GM23338 (cell line): ENCODE data around the gene AOC2. TPM values are rescaled to one million over a fixed set of nuclear protein-coding genes. Genes with fewer than 3 reads are reported as not detected.

Source experiments
- ATAC-seq: fragments of 200-7000 bp; cut with Tn5 transposase; 3 replicates; pipeline ENCODE4 v1.9.1; 2020
- DNase-seq: peaks from one replicate; pipeline ENCODE4 v3.0.0-alpha.2; 2015; ENCODE audit warnings: low spot score
- H2AFZ ChIP-seq: fragments of 200-600 bp; sonication (generic); 2 replicates; pipeline ENCODE4 v1.8.0; 2016; ENCODE audit warnings: antibody characterized with exemption, mild to moderate bottlenecking, moderate library complexity
- H3F3A ChIP-seq: fragments of 200-600 bp; sonication (generic); replicated peaks from 2 replicates; pipeline ENCODE4 v1.8.0; 2017; ENCODE audit warnings: antibody characterized with exemption, mixed run types, low read depth
- H3K27ac ChIP-seq: fragments of 200-600 bp; sonication (generic); 2 replicates; pipeline ENCODE4 v1.6.1; 2016; ENCODE audit warnings: low read depth
- H3K27me3 ChIP-seq: fragments of 200-600 bp; sonication (generic); 2 replicates; pipeline ENCODE4 v1.8.0; 2016; ENCODE audit warnings: mild to moderate bottlenecking, mixed run types, moderate library complexity; ENCODE audit not compliant: insufficient read depth
- H3K36me3 ChIP-seq: fragments of 200-600 bp; sonication (generic); 2 replicates; pipeline ENCODE4 v1.8.0; 2016; ENCODE audit warnings: mild to moderate bottlenecking; ENCODE audit not compliant: insufficient read depth
- H3K4me1 ChIP-seq: fragments of 200-600 bp; sonication (generic); 2 replicates; pipeline ENCODE4 v1.8.0; 2016; ENCODE audit warnings: mild to moderate bottlenecking, moderate library complexity; ENCODE audit not compliant: insufficient read depth
- H3K4me2 ChIP-seq: fragments of 200-600 bp; sonication (generic); 2 replicates; pipeline ENCODE4 v1.7.1; 2017; ENCODE audit warnings: mixed run types
- H3K4me3 ChIP-seq: fragments of 200-600 bp; sonication (generic); 2 replicates; pipeline ENCODE4 v1.6.1; 2016; ENCODE audit warnings: mixed run types
- H3K79me2 ChIP-seq: fragments of 200-600 bp; sonication (generic); replicated peaks from 2 replicates; pipeline ENCODE4 v1.8.0; 2017; ENCODE audit warnings: mild to moderate bottlenecking; ENCODE audit not compliant: insufficient read depth
- H3K9me2 ChIP-seq: fragments of 200-600 bp; sonication (generic); 2 replicates; pipeline ENCODE4 v1.8.0; 2017; ENCODE audit not compliant: insufficient read depth
- H4K20me1 ChIP-seq: fragments of 200-600 bp; sonication (generic); replicated peaks from 2 replicates; pipeline ENCODE4 v1.8.0; 2017; ENCODE audit warnings: mild to moderate bottlenecking; ENCODE audit not compliant: insufficient read depth
- H3K27ac Mint-ChIP-seq: 2 replicates; pipeline ENCODE4 v1.8.0; 2020; ENCODE audit warnings: inconsistent platforms, mild to moderate bottlenecking, moderate library complexity, mixed read lengths
- H3K27me3 Mint-ChIP-seq: 3 replicates; pipeline ENCODE4 v1.8.0; 2022; ENCODE audit warnings: low read depth, mild to moderate bottlenecking, moderate library complexity, mixed read lengths, inconsistent platforms; ENCODE audit not compliant: insufficient read depth, poor library complexity
- H3K36me3 Mint-ChIP-seq: 3 replicates; pipeline ENCODE4 v1.8.0; 2021; ENCODE audit warnings: low read depth, mild to moderate bottlenecking, inconsistent platforms, moderate library complexity, mixed read lengths
- H3K4me1 Mint-ChIP-seq: 3 replicates; pipeline ENCODE4 v1.8.0; 2020; ENCODE audit warnings: mild to moderate bottlenecking, inconsistent platforms, mixed read lengths
- H3K4me3 Mint-ChIP-seq: 3 replicates; pipeline ENCODE4 v1.8.0; 2021; ENCODE audit warnings: moderate library complexity, mild to moderate bottlenecking, inconsistent platforms, mixed read lengths
- H3K9me3 Mint-ChIP-seq: 3 replicates; pipeline ENCODE4 v1.8.0; 2020; ENCODE audit warnings: moderate library complexity, mild to moderate bottlenecking, inconsistent platforms, mixed read lengths
- CREB1 ChIP-seq: fragments of 250-450 bp; sonication (Bioruptor Pico); IDR thresholded peaks from 2 replicates; pipeline ENCODE4 v1.5.0; 2020; ENCODE audit warnings: low read depth, mild to moderate bottlenecking, moderate library complexity
- ETS1 ChIP-seq: IDR thresholded peaks from 2 replicates; pipeline ENCODE4 v1.6.1; 2016; ENCODE audit warnings: antibody characterized with exemption
- EZH2 ChIP-seq: fragments of 200-600 bp; sonication (generic); IDR thresholded peaks from one replicate; pipeline ENCODE4 v1.8.0; 2017; ENCODE audit warnings: antibody characterized with exemption, mild to moderate bottlenecking, low read depth; ENCODE audit not compliant: unreplicated experiment
- EZH2phosphoT487 ChIP-seq: fragments of 200-600 bp; sonication (generic); IDR thresholded peaks from one replicate; pipeline ENCODE4 v1.8.1; 2018; ENCODE audit warnings: antibody characterized with exemption; ENCODE audit not compliant: unreplicated experiment
- polyA plus RNA-seq: library from polyadenylated mRNA; unstranded; fragments of >200 nt; fragmentation: Nextera tagmentation; extraction: Ambion mirVana; gene quantifications from 2 replicates; pipeline ENCODE4 v1.2.1, GENCODE V29; 2016
- total RNA-seq: library from RNA; depleted of rRNA; stranded (reverse); fragments of >200 nt; shearing (Covaris generic); gene quantifications from 2 replicates; pipeline ENCODE4 v1.2.3, GENCODE V29; 2014
- TF ChIP-seq, protein P1 (sequence below): fragments of 250-450 bp; sonication (Bioruptor Pico); IDR thresholded peaks from 2 replicates; pipeline ENCODE4 v1.5.0; 2020; ENCODE audit warnings: mild to moderate bottlenecking, moderate library complexity

AOC2 gene
- total and polyA plus RNA-seq, 2 experiments from 2014 or later, result 2.0 to 5.8 TPM

DNA sequence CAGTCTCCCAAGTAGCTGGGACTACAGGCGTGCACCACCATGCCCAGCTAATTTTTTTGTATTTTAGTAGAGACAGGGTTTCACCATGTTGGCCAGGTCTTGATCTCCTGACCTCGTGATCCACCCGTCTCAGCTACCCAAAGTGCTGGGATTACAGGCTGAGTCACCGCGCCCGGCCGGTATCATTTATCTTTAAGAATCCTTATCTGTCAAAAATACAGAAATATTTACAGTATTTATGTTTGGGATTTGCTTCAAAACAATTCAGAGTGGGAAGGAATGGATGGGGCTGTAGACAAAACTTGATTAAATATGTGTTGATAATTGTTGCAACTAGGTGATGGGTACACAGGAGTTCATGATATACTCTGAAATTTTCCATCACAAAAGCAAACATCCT is 23.2 kb upstream of the AOC2 start (continued):
- TF ChIP-seq, protein P1, sequence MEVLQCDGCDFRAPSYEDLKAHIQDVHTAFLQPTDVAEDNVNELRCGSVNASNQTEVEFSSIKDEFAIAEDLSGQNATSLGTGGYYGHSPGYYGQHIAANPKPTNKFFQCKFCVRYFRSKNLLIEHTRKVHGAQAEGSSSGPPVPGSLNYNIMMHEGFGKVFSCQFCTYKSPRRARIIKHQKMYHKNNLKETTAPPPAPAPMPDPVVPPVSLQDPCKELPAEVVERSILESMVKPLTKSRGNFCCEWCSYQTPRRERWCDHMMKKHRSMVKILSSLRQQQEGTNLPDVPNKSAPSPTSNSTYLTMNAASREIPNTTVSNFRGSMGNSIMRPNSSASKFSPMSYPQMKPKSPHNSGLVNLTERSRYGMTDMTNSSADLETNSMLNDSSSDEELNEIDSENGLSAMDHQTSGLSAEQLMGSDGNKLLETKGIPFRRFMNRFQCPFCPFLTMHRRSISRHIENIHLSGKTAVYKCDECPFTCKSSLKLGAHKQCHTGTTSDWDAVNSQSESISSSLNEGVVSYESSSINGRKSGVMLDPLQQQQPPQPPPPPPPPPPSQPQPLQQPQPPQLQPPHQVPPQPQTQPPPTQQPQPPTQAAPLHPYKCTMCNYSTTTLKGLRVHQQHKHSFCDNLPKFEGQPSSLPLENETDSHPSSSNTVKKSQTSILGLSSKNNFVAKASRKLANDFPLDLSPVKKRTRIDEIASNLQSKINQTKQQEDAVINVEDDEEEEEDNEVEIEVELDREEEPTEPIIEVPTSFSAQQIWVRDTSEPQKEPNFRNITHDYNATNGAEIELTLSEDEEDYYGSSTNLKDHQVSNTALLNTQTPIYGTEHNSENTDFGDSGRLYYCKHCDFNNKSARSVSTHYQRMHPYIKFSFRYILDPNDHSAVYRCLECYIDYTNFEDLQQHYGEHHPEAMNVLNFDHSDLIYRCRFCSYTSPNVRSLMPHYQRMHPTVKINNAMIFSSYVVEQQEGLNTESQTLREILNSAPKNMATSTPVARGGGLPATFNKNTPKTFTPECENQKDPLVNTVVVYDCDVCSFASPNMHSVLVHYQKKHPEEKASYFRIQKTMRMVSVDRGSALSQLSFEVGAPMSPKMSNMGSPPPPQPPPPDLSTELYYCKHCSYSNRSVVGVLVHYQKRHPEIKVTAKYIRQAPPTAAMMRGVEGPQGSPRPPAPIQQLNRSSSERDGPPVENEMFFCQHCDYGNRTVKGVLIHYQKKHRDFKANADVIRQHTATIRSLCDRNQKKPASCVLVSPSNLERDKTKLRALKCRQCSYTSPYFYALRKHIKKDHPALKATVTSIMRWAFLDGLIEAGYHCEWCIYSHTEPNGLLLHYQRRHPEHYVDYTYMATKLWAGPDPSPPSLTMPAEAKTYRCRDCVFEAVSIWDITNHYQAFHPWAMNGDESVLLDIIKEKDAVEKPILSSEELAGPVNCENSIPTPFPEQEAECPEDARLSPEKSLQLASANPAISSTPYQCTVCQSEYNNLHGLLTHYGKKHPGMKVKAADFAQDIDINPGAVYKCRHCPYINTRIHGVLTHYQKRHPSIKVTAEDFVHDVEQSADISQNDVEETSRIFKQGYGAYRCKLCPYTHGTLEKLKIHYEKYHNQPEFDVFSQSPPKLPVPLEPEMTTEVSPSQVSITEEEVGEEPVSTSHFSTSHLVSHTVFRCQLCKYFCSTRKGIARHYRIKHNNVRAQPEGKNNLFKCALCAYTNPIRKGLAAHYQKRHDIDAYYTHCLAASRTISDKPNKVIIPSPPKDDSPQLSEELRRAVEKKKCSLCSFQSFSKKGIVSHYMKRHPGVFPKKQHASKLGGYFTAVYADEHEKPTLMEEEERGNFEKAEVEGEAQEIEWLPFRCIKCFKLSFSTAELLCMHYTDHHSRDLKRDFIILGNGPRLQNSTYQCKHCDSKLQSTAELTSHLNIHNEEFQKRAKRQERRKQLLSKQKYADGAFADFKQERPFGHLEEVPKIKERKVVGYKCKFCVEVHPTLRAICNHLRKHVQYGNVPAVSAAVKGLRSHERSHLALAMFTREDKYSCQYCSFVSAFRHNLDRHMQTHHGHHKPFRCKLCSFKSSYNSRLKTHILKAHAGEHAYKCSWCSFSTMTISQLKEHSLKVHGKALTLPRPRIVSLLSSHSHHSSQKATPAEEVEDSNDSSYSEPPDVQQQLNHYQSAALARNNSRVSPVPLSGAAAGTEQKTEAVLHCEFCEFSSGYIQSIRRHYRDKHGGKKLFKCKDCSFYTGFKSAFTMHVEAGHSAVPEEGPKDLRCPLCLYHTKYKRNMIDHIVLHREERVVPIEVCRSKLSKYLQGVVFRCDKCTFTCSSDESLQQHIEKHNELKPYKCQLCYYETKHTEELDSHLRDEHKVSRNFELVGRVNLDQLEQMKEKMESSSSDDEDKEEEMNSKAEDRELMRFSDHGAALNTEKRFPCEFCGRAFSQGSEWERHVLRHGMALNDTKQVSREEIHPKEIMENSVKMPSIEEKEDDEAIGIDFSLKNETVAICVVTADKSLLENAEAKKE, result no peak
- TF ChIP-seq CREB1 (CRISPR knock-in tag), result no peak

- Mint-ChIP-seq H3K27ac (no peak overlapping the region), H3K27me3 (peaks cover 3% of the 10 kb centered on the region), H3K36me3 (no peaks in the 10 kb centered on the region; the same call in 2 of the 3 replicates), H3K9me3 (no peaks in the 10 kb centered on the region), H3K4me3 (no peak overlapping the region), H3K4me1 (peaks cover 7% of the 10 kb centered on the region)
- Histone ChIP-seq H3K36me3 (no peaks in the 10 kb centered on the region), H3K79me2 (peaks cover 13% of the 10 kb centered on the region), H3K27ac (no peak overlapping the region), H3K27me3 (no peaks in the 10 kb centered on the region), H3K4me2 (no peak overlapping the region), H2AFZ (no peak overlapping the region), H3K9me2 (no peaks in the 10 kb centered on the region), H4K20me1 (no peaks in the 10 kb centered on the region; the same call in 1 of the 2 replicates), H3K4me3 (no peak overlapping the region), H3K4me1 (peaks cover 12% of the 10 kb centered on the region), H3F3A (0 out of 2 replicates have a peak, but pooled peaks cover 6% of the 10 kb centered on the region)
- no peak for ATAC-seq
- TF ChIP-seq CREB1 (CRISPR knock-in tag) (no peak), ETS1 (no peak), EZH2phosphoT487 (no peak), EZH2 (no peak)
- no peak for DNase-seq
Measured at GRCh38 chr17:42827472-42827871, 16.9 kb upstream of the AOC2 start.
